Iris pigment epithelial cell (primary cell): ENCODE measurements around the gene LHX5.

ENCODE experiments used
- DNase-seq: peaks from one replicate; pipeline ENCODE4 v3.0.0-alpha.2; 2011; ENCODE audit warnings: low read depth

The LHX5 gene

DNA sequence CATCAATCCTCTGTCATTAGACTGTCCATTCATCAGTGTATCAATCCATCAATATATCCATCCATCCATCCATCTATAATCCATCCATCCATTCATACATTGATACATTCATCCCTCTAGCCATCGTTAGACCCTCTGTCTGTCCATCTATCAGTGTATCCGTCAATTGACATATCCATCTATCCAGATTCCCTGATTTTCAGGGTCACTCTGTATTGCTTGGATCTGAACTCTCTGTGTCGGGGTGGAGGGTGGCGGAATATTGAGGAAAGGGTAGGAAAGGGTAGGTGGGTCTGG lies 32.4 kb downstream of the LHX5 start:
- DNase-seq = no peak

GRCh38 chr12:113438523-113439300 lies 33.0 kb downstream of the LHX5 start:
- DNase-seq = no peak

DNA sequence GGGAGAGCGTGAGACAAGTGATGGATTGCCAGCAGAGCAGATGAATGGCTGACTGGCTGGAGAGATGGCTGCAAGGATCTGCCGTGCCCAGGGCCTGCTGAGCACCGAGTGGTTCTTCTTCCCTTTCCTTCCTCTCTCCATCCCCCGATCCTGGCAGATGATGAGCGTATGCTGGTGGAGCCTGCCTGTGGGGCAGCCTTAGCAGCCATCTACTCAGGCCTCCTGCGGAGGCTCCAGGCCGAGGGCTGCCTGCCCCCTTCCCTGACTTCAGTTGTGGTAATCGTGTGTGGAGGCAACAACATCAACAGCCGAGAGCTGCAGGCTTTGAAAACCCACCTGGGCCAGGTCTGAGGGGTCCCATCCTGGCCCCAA lies 34.0 kb downstream of the LHX5 start:
- DNase-seq = no peak

DNA sequence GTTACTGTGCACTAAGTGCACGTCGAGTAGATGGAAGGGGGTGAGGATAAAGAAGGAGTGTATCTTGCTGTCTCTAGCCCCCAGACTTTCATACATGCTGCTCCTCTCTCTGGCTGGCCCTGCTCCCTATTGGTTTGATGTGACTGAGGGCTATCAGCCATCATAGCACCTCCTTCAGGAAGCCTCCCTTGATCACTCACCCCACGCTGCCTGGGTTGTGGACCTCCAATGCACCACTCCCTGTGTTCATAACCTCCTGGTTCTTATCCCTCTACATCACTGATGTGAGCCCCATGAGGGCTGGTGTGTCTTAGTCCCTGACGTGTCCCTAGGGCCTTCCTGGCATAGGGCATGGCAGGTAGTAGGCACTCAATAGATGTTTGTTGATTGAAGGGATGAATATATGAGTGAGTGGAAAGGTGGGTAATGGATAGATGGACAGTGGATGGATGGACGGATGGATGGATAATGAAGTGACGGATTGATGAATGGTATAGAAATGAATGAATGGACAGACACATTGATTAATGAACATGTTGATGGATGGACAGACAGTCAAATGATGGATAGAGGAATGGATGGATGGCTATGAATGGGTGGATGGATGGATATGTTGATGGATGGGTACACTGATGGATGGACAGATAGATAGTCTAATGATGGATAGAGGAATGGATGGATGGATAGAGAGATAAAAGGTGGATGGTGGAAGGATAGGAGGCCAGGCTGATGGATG lies 34.5 kb downstream of the LHX5 start:
- DNase-seq = no peak

DNA sequence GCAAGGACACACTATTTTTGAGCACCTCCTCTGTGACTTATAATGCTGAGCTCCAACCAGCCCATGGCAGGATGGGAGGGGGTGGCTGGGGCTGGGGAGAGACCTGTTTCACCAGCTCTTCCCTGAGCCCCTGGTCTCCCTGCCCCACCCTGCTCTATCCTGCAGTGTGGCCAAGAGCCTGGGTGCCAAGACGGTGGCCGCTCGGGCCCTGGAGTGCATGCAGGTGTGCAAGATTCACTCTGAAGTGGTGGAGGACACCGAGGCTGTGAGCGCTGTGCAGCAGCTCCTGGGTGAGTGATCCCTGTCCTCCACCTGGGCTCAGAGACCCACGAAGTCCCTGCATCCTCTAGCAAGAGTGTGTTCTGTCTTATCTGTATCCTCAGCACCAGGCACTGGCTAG lies 35.1 kb downstream of the LHX5 start:
- DNase-seq = no peak

DNA sequence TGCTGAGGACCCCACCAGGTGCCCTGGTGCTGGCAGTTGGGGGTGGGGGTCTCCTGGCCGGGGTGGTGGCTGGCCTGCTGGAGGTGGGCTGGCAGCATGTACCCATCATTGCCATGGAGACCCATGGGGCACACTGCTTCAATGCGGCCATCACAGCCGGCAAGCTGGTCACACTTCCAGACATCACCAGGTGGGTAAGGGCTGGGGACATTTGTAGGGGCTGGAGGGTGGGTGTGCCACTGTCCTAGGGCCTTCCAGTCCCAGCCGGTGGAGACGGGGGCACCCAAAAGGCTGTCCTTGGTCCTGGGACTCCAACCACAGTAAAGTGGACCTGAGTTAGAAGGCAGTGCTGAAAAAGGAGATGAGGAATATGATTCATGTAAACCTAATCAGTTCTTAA lies 36.3 kb downstream of the LHX5 start:
- no peak for DNase-seq

- no peak for DNase-seq
These were observed 38.7 kb downstream of the LHX5 start for GRCh38 chr12:113432986-113433385.

- DNase-seq = no peak
These were observed 43.2 kb downstream of the LHX5 start for GRCh38 chr12:113428482-113428881.

DNA sequence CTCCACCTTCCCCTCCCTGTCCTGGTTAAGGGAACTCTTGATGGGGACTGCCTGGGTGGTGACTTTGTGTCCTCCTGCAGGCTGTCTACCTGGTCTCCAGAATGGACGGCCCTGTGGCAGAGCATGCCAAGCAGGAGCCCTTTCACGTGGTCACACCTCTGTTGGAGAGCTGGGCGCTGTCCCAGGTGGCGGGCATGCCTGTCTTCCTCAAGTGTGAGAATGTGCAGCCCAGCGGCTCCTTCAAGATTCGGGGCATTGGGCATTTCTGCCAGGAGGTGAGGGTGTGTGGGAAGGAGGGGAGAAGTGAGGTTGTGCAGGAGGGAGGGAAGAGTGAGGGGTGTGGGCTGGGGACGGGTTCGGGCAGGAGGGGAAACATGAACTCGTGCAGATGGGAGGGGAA lies 43.8 kb downstream of the LHX5 start:
- DNase-seq = no peak

DNA sequence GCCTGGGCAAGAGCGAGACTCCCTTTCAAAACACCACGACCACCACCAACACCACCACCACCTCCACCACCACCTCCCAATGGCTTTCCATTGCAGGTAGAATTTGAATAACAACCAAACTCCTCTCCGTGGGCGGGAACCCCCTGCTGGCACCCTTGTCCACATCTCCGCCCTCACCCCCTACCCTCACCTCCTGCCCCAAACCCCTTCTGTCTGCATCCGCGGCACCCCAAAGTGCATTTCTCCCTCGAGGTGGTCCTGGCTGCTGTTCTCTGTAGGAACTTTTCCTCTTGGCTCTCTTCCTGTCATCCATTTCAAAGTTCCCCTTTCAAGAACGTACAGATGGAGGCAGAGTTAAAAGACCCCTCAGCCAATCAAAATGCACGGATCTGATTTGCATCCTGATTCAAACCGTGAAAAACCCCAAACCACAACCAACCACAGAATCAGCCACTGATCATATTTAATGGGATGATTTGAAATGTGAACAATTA lies 45.7 kb downstream of the LHX5 start:
- no peak for DNase-seq

DNA sequence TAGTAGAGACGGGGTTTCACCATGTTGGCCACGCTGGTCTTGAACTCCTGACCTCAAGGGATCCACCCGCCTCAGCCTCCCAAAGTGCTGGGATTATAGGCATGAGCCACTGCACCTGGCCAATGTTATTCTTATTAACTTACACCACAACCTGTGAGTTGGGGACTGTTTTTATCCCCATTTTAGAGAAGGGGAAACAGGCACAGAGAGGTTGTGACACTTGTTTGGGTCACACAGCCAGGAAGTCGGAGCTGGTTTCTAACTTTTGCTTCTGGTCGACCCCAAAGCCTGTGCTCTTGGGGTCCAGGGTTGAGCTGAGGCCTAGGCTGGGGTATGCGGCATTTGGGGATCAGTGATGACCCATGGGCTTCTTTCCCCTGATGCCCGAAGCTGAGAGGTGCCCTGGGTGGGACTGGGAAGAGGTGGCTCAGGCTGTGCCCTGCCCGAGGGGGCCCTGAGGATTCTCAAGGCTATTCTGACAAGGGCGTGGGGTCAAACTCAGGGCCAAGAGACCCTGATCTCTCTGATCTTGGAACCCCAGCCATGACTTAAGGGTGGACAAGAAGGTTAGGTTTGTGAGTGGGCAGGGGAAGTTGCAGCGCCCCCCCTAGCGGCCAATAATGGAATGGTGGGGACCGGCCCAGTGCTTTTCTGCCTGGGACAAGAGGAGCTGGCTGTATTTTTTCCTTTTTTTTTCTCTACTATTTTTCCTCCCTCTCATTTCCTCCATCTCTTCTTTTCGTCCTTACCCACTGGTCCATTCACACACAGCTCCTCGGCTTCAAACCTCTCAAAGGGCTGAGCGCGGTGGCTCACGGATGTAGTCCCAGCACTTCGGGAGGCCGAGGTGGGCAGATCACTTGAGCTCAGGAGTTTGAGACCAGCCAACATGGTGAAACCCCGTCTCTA lies 46.5 kb downstream of the LHX5 start:
- DNase-seq = peak; percentile 57

DNA sequence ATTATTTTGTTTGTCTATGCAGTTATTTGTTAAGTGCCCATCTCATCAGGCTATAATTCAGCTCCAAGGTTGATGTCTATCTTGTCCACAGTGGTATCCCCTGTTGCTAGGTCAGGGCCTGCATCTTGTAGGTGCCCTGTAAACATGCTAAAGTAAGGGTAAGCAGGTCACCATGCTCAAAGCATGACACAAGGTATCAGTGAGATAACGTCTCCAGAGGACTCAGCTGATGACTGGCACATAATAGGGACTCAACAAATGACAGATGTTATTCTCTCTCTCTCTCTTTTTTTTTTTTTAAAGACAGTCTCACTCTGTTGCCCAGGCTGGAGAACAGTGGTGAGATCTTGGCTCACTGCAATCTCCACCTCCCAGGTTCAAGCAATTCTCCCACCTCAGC lies 47.2 kb downstream of the LHX5 start:
- DNase-seq = no peak

DNA sequence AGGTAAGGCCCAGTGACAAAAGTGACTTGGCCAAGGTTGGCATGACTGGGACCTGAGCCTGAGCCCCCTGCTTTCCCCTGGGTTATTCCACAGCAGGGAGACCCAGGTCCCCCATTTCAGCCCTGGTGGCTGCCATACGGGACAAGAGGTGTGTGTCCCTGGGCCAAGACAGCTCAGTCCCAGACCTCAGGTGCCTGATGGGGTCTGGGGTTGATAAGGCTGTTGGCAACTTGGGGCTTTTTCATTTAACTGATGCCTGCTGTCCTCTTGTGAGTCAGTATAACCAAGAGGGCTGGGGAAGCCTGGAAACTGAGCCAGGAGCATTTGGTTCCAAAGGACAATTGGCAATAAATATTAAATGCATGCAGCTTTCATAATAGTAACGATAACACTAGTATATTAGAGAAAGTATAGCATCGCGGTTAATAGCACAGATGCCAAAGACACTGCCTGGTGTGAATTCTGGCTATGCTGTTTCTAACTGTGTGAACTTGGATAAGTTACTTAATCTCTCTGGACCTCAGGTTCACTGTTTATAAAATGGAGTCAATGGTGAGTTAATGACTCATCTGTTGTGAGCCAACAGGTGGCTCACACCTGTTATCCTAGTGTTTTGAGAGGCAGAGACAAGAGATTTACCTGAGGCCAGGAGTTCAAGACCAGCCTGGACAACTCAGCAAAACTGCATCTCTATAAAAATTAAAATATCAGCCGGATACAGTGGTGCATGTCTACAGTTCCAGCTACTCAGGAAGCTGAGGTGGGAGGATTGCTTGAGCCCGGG lies 48.6 kb downstream of the LHX5 start:
- no peak for DNase-seq

- DNase-seq = peak; percentile 77
These were observed 49.4 kb downstream of the LHX5 start, which contains the start of gene SDSL for GRCh38 chr12:113422030-113422885. Gene SDSL (plus strand): TSS chr12:113422380. CDS start chr12:113427983, 5,603 bp downstream.

GRCh38 chr12:113420996-113421595 lies 50.6 kb downstream of the LHX5 start:
- no peak for DNase-seq

GRCh38 chr12:113418213-113418879 lies 53.3 kb downstream of the LHX5 start:
- peak; percentile 18 for DNase-seq

- DNase-seq = peak; percentile 36
These were observed 55.4 kb downstream of the LHX5 start for GRCh38 chr12:113416091-113416754.

GRCh38 chr12:113414519-113415038 lies 57.1 kb downstream of the LHX5 start:
- DNase-seq = no peak

GRCh38 chr12:113413488-113413939 lies 58.2 kb downstream of the LHX5 start:
- peak; percentile 24 for DNase-seq
